Measurements from ENCODE around the gene TMEM52. TPM values are rescaled to one million over a fixed set of nuclear protein-coding genes. Genes with fewer than 3 reads are reported as not detected.

Gene TMEM52
- total and polyA plus RNA-seq, 9 of the 15 experiments (the other 6 are each of a cell fraction or from before 2014, with no cell fraction given) = 0.37 to 22.5 (median 6.8) TPM

- Histone ChIP-seq H3K4me1 (replicated peaks in 1 of 2; ENCODE audit: control insufficient read depth in 2 of 2, insufficient read depth in 2 of 2, low read length in 2 of 2) (peaks cover 12 to 59% of the 10 kb centered on the region in 2 experiments; a peak in 4 of 5 replicates), H3K4me3 (no peak overlapping the region; the same call in 1 of the 2 replicates), H4K20me1 (replicated peaks; ENCODE audit: control insufficient read depth, insufficient read depth, low read length) (0 out of 2 replicates have a peak, but pooled peaks cover 2% of the 10 kb centered on the region), H3K9me3 (replicated peaks; ENCODE audit: control insufficient read depth, insufficient read depth, low read depth, low read length) (no peaks in the 10 kb centered on the region), H2AFZ (ENCODE audit: low read depth, low read length) (no peak overlapping the region), H3K9me1 (ENCODE audit: control insufficient read depth, insufficient read depth, low read length) (no peaks in the 10 kb centered on the region), H3K4me2 (ENCODE audit: insufficient read depth, low read length) (peak overlapping the region; percentile 51; the same call in 1 of the 2 replicates), H3K27ac (ENCODE audit: extremely low read depth, low read depth, low read length) (no peak overlapping the region), H3K27me3 (ENCODE audit: control insufficient read depth in 2 of 2, insufficient read depth in 2 of 2, low read length in 2 of 2) (no peaks in the 10 kb centered on the region), H3K9ac (ENCODE audit: insufficient read depth in 1 of 2, low read depth in 2 of 2, low read length in 2 of 2) (peak overlapping the region; percentile 38 to 88), H3K79me2 (ENCODE audit: control insufficient read depth, insufficient read depth, low read length) (peaks cover 7% of the 10 kb centered on the region; the same call in 2 of the 3 replicates), H3K36me3 (ENCODE audit: control insufficient read depth, insufficient read depth, low read length) (no peaks in the 10 kb centered on the region)
- DNase-seq (ENCODE audit: extremely low read depth in 1 of 4, low spot score in 3 of 4) (no peak), ATAC-seq (no peak), FAIRE-seq (peak; percentile 78)
- 86% methylated on average over 5 of the region's 6 CpGs for WGBS (ENCODE audit: insufficient coverage, low coverage, missing lambda C conversion rate)
- POLR2A ChIA-PET = interaction anchor here (0.5 to 2.4 kb wide), 7 partner anchors 14 to 1287 kb away, joined by 3 to 9 read pairs (median 3); no protein-coding TSS in a partner anchor
- intact Hi-C loops (cut with micrococcal nuclease) = no loop called here
- in situ Hi-C loops (cut with MboI) = loop anchor here (10.0 kb wide), 1 partner anchor 545 kb away; no protein-coding TSS in a partner anchor
- BruUV-seq (replicated peaks) = no TSS peak
- TF ChIP-seq FOXK2 (conservative IDR thresholded peaks at IDR 0.05 in 1 of 2, IDR thresholded peaks at IDR 0.05 in 1 of 2; ENCODE audit: low read depth in 2 of 2) (0 out of 4 replicates have a peak, but pooled peaks of 1 of the 2 experiments have one; percentile 40), RBM22 (IDR thresholded peaks at IDR 0.05; ENCODE audit: low read depth, low read length, poor library complexity, severe bottlenecking) (no peak)
- CTCF ChIA-PET (ENCODE audit: low intra/inter-chr PET ratio) = no interaction called here
Observed at GRCh38 chr1:1910033-1910465, 9.0 kb downstream of the TMEM52 start.

- DNase-seq (ENCODE audit: extremely low read depth in 1 of 4, low spot score in 3 of 4) = no peak
- in situ Hi-C loops (cut with MboI) (loop anchor here (5.0 kb wide), 1 partner anchor 121 kb away; no protein-coding TSS in a partner anchor), intact Hi-C loops (cut with micrococcal nuclease) (loop anchor here (5.0 kb wide), 1 partner anchor 396 kb away; the partner anchor contains the start of gene ATAD3A)
- Histone ChIP-seq H3K4me2 (ENCODE audit: insufficient read depth, low read length) (peak overlapping the region; percentile 74), H3K9ac (ENCODE audit: insufficient read depth in 1 of 2, low read depth in 2 of 2, low read length in 2 of 2) (peak overlapping the region; percentile 90 to 99), H4K20me1 (replicated peaks; ENCODE audit: control insufficient read depth, insufficient read depth, low read length) (no peaks in the 10 kb centered on the region), H3K27me3 (ENCODE audit: control insufficient read depth in 2 of 2, insufficient read depth in 2 of 2, low read length in 2 of 2) (no peaks in the 10 kb centered on the region), H3K79me2 (ENCODE audit: control insufficient read depth, insufficient read depth, low read length) (peaks cover 7% of the 10 kb centered on the region; the same call in 2 of the 3 replicates), H3K36me3 (ENCODE audit: control insufficient read depth, insufficient read depth, low read length) (no peaks in the 10 kb centered on the region), H3K9me1 (ENCODE audit: control insufficient read depth, insufficient read depth, low read length) (no peaks in the 10 kb centered on the region), H3K9me3 (replicated peaks; ENCODE audit: control insufficient read depth, insufficient read depth, low read depth, low read length) (no peaks in the 10 kb centered on the region), H3K27ac (ENCODE audit: extremely low read depth, low read depth, low read length) (peak overlapping the region; percentile 90), H3K4me1 (replicated peaks in 1 of 2; ENCODE audit: control insufficient read depth in 2 of 2, insufficient read depth in 2 of 2, low read length in 2 of 2) (peaks cover 12 to 50% of the 10 kb centered on the region in 2 experiments; a peak in 4 of 5 replicates), H3K4me3 (peak overlapping the region; percentile 56), H2AFZ (ENCODE audit: low read depth, low read length) (peak overlapping the region; percentile 97)
- 15% methylated on average over 21 of the region's 21 CpGs for WGBS (ENCODE audit: insufficient coverage, low coverage, missing lambda C conversion rate)
- CTCF ChIA-PET (ENCODE audit: low intra/inter-chr PET ratio) = interaction anchor here (0.6 to 1.2 kb wide), 2 partner anchors 50 to 136 kb away, joined by 4 read pairs; no protein-coding TSS in a partner anchor
- no peak for FAIRE-seq
- ATAC-seq = peak; percentile 13
- TSS peak; percentile 89 for BruUV-seq (replicated peaks)
- POLR2A ChIA-PET = interaction anchor here (1.1 to 2.4 kb wide), 6 partner anchors 9 to 128 kb away, joined by 3 to 10 read pairs (median 7); no protein-coding TSS in a partner anchor
- TF ChIP-seq ZNF766 (CRISPR knock-in tag; conservative IDR thresholded peaks at IDR 0.05) (0 out of 2 replicates have a peak, but pooled peaks have one; percentile 3), ZNF76 (CRISPR knock-in tag; IDR thresholded peaks at IDR 0.05; ENCODE audit: borderline replicate concordance) (peak; percentile 41; the same call in 1 of the 2 replicates), ZNF592 (IDR thresholded peaks at IDR 0.05) (peak; percentile 42)
Observed at GRCh38 chr1:1908506-1908791, 10.6 kb downstream of the TMEM52 start.

Data from K562 (cell line).